GM21723 (cell line): ENCODE results near the gene CXCR3.

Source experiments
- ATAC-seq: cut with Tn5 transposase; IDR thresholded peaks from one replicate; pipeline ENCODE4 v1.9.1; 2021; ENCODE audit warnings: mild to moderate bottlenecking, moderate library complexity; ENCODE audit not compliant: unreplicated experiment

The CXCR3 gene

GRCh38 chrX:71637253-71637618 is 18.9 kb upstream of the CXCR3 start:
- peak; percentile 38 for ATAC-seq

GRCh38 chrX:71636438-71637252 is 18.3 kb upstream of the CXCR3 start:
- ATAC-seq: peak; percentile 58

- ATAC-seq: no peak
Measured at GRCh38 chrX:71634366-71634765, 16.1 kb upstream of the CXCR3 start.

- no peak for ATAC-seq
Measured at GRCh38 chrX:71632923-71633657, 14.8 kb upstream of the CXCR3 start.

GRCh38 chrX:71629467-71629866 is 11.2 kb upstream of the CXCR3 start:
- ATAC-seq: peak; percentile 79

- ATAC-seq: no peak
Measured at GRCh38 chrX:71627588-71628404, 9.5 kb upstream of the CXCR3 start.

- no peak for ATAC-seq
Measured at GRCh38 chrX:71626576-71626975, 8.3 kb upstream of the CXCR3 start.

GRCh38 chrX:71625471-71625870 is 7.2 kb upstream of the CXCR3 start:
- no peak for ATAC-seq

- ATAC-seq: no peak
Measured at GRCh38 chrX:71623714-71624113, 5.4 kb upstream of the CXCR3 start.

GRCh38 chrX:71622576-71623450 is 4.5 kb upstream of the CXCR3 start:
- peak; percentile 56 for ATAC-seq

- ATAC-seq: no peak
Measured at GRCh38 chrX:71622032-71622575, 3.8 kb upstream of the CXCR3 start.

GRCh38 chrX:71621603-71622002 is 3.3 kb upstream of the CXCR3 start:
- ATAC-seq: no peak

- ATAC-seq: no peak
Measured at GRCh38 chrX:71619986-71620385, 1.7 kb upstream of the CXCR3 start.

- no peak for ATAC-seq
Measured at GRCh38 chrX:71619193-71619592, 882 bp upstream of the CXCR3 start.

GRCh38 chrX:71618787-71619186 is 476 bp upstream of the CXCR3 start:
- ATAC-seq: no peak

- no peak for ATAC-seq
Measured at GRCh38 chrX:71617742-71618141, 569 bp downstream of the CXCR3 start.

- no peak for ATAC-seq
Measured at GRCh38 chrX:71616672-71617529, 1.4 kb downstream of the CXCR3 start.

GRCh38 chrX:71615954-71616353 is 2.4 kb downstream of the CXCR3 start:
- ATAC-seq: no peak

- ATAC-seq: no peak
Measured at GRCh38 chrX:71615056-71615455, 3.3 kb downstream of the CXCR3 start.
